Keratinocyte (primary cell): ENCODE data around the gene SYK. TPM values are rescaled to one million over a fixed set of nuclear protein-coding genes. Genes with fewer than 3 reads are reported as not detected.

Experiments
- DNase-seq: peaks from one replicate; pipeline ENCODE4 v3.0.0-alpha.2; 2011; ENCODE audit warnings: low read depth, missing footprints, low spot score
- FAIRE-seq: peaks from 2 replicates; lab custom pipeline; 2011; peaks lifted over from hg19 to GRCh38; lab: Jason Lieb, UNC
- H2AFZ ChIP-seq: 2 replicates; pipeline ENCODE4 v1.6.0; 2012; ENCODE audit warnings: low read length, control low read depth, inconsistent platforms; ENCODE audit not compliant: control insufficient read depth
- H3K27ac ChIP-seq: 2 replicates; pipeline ENCODE4 v1.5.1; 2011; ENCODE audit warnings: low read length; ENCODE audit not compliant: control insufficient read depth, insufficient read depth
- H3K27me3 ChIP-seq: 3 replicates; pipeline ENCODE4 v1.6.0; 2011; ENCODE audit warnings: low read length; ENCODE audit not compliant: control insufficient read depth, insufficient read depth; ENCODE audit errors: extremely low read depth
- H3K36me3 ChIP-seq, 2 experiments: 2 replicates in 1 of 2; 3 replicates in 1 of 2; pipeline ENCODE4 v1.5.1; 2011; ENCODE audit warnings: low read length in 2 of 2, mild to moderate bottlenecking in 1 of 2; ENCODE audit not compliant: control insufficient read depth in 2 of 2, insufficient read depth in 2 of 2; ENCODE audit errors: extremely low read depth in 1 of 2
- H3K4me1 ChIP-seq: 3 replicates; pipeline ENCODE4 v1.5.1; 2011; ENCODE audit warnings: low read length; ENCODE audit not compliant: control insufficient read depth, insufficient read depth; ENCODE audit errors: extremely low read depth
- H3K4me2 ChIP-seq: 3 replicates; pipeline ENCODE4 v1.6.0; 2011; ENCODE audit warnings: low read depth, low read length; ENCODE audit not compliant: control insufficient read depth, insufficient read depth; ENCODE audit errors: extremely low read depth
- H3K4me3 ChIP-seq, 3 experiments: fragments of 200-600 bp in 1 of 3; sonication (generic) in 1 of 3; 2 replicates in 2 of 3; 3 replicates in 1 of 3; pipeline ENCODE4 v1.5.1; 2011 to 2016; ENCODE audit warnings: low read length in 3 of 3, mild to moderate bottlenecking in 3 of 3, control low read depth in 2 of 3, inconsistent platforms in 1 of 3, low read depth in 1 of 3, mixed read lengths in 1 of 3, mixed run types in 1 of 3, moderate library complexity in 1 of 3; ENCODE audit not compliant: control insufficient read depth in 2 of 3, insufficient read depth in 2 of 3; ENCODE audit errors: extremely low read depth in 1 of 3
- H3K79me2 ChIP-seq: 2 replicates; pipeline ENCODE4 v1.6.0; 2012; ENCODE audit warnings: low read length; ENCODE audit not compliant: control insufficient read depth, insufficient read depth
- H3K9ac ChIP-seq: 3 replicates; pipeline ENCODE4 v1.6.0; 2011; ENCODE audit warnings: low read length; ENCODE audit not compliant: control insufficient read depth, insufficient read depth; ENCODE audit errors: extremely low read depth
- H3K9me1 ChIP-seq: 3 replicates; pipeline ENCODE4 v1.6.0; 2011; ENCODE audit warnings: low read length; ENCODE audit not compliant: control insufficient read depth, insufficient read depth; ENCODE audit errors: extremely low read depth
- H3K9me3 ChIP-seq: 2 replicates; pipeline ENCODE4 v1.5.1; 2012; ENCODE audit warnings: low read depth, low read length; ENCODE audit not compliant: control insufficient read depth
- H4K20me1 ChIP-seq: 3 replicates; pipeline ENCODE4 v1.6.0; 2011; ENCODE audit warnings: low read length; ENCODE audit not compliant: control insufficient read depth, insufficient read depth; ENCODE audit errors: extremely low read depth
- CTCF ChIP-seq, 3 experiments: IDR thresholded peaks in 1 of 3; conservative IDR thresholded peaks in 1 of 3; optimal IDR thresholded peaks in 1 of 3; 2 replicates in 2 of 3; 3 replicates in 1 of 3; pipeline versions ENCODE3 to v1.5.1; 2011; ENCODE audit warnings: low read length in 3 of 3, mild to moderate bottlenecking in 3 of 3, moderate library complexity in 2 of 3, control low read depth in 1 of 3, inconsistent platforms in 1 of 3; ENCODE audit not compliant: insufficient read depth in 2 of 3; ENCODE audit errors: extremely low read depth in 1 of 3
- EZH2 ChIP-seq: IDR thresholded peaks from one replicate; pipeline ENCODE4 v1.6.1; 2012; ENCODE audit warnings: inconsistent platforms, mild to moderate bottlenecking, low read length, moderate library complexity
- dilution Hi-C: fragments of 300-500 bp; cut with MboI; formaldehyde crosslinking; loops from one replicate; pipeline ENCODE4 v1.7.0; 2020; ENCODE audit warnings: low sequenced_read_pairs; ENCODE audit not compliant: extremely low pct_ligation_motif_present
- polyA plus RNA-seq, 5 experiments: library from polyadenylated mRNA; depleted of rRNA in 3 of 5; stranded (reverse) in 3 of 5; stranded (forward) in 1 of 5; unstranded in 1 of 5; fragments of >200 nt; gene quantifications; 1 replicate in 1 of 5; 2 replicates in 3 of 5; 3 replicates in 1 of 5; pipeline versions ENCODE4 v1.2.1 to v1.2.3, GENCODE V29; 2011 to 2012; ENCODE audit warnings: missing spikeins in 2 of 5, low read depth in 1 of 5, low replicate concordance in 1 of 5

The SYK gene
- polyA plus RNA-seq, 1 donor (not counting 4 experiments of a cell fraction or from before 2014, with no cell fraction given): 2.0 TPM

- Histone ChIP-seq H4K20me1 (no peaks in the 10 kb centered on the region), H3K4me1 (peaks cover 6% of the 10 kb centered on the region), H3K9me3 (no peaks in the 10 kb centered on the region), H3K27ac (no peak overlapping the region), H3K9me1 (no peaks in the 10 kb centered on the region), H3K4me2 (no peak overlapping the region), H3K36me3 (peaks cover 0 to 2% of the 10 kb centered on the region in 2 experiments), H3K9ac (no peak overlapping the region), H3K27me3 (no peaks in the 10 kb centered on the region), H3K4me3 (no peak overlapping the region), H2AFZ (no peak overlapping the region), H3K79me2 (no peaks in the 10 kb centered on the region)
- DNase-seq (peak; percentile 5), FAIRE-seq (peak; percentile 5)
- dilution Hi-C loops: no loop called here
- TF ChIP-seq CTCF (optimal IDR thresholded peaks at IDR 0.05 in 1 of 3, IDR thresholded peaks at IDR 0.05 in 1 of 3, conservative IDR thresholded peaks at IDR 0.05 in 1 of 3; ENCODE audit: extremely low read depth in 1 of 3, insufficient read depth in 2 of 3, low read length in 3 of 3): no peak
- no peak for TF ChIP-seq EZH2
Observed at GRCh38 chr9:90878562-90878961, 76.9 kb downstream of the SYK start.

DNA sequence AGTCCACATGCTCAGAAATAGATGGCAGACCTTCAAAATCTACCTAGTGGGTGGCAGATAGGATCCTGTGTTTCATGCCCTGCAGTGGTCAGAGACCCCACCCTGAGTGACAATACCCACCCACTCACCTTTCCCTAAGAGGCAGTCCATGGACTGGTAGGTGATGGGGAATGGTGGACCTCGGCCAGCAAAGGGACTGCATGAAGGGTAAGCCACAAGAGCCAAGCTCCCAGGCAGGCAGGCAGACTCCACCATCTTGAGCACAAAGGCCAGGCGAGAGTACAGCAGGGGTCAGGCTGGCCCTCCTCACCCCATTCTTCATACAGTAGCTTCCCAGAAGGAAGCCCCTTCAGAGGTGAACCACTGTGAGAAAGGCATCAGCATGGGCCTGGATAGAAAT is 78.4 kb downstream of the SYK start:
- Histone ChIP-seq H3K9me3 (peaks cover 1% of the 10 kb centered on the region), H4K20me1 (no peaks in the 10 kb centered on the region), H3K9me1 (no peaks in the 10 kb centered on the region), H3K4me1 (peaks cover 6% of the 10 kb centered on the region), H3K4me2 (no peak overlapping the region), H3K79me2 (no peaks in the 10 kb centered on the region), H3K36me3 (peaks cover 0 to 2% of the 10 kb centered on the region in 2 experiments), H3K27me3 (no peaks in the 10 kb centered on the region), H3K4me3 (no peak overlapping the region), H3K27ac (no peak overlapping the region), H2AFZ (no peak overlapping the region), H3K9ac (no peak overlapping the region)
- no peak for TF ChIP-seq CTCF (optimal IDR thresholded peaks at IDR 0.05 in 1 of 3, IDR thresholded peaks at IDR 0.05 in 1 of 3, conservative IDR thresholded peaks at IDR 0.05 in 1 of 3; ENCODE audit: extremely low read depth in 1 of 3, insufficient read depth in 2 of 3, low read length in 3 of 3)
- TF ChIP-seq EZH2: no peak
- no peak for DNase-seq
- dilution Hi-C loops: no loop called here
- no peak for FAIRE-seq
